HepG2 (cell line): ENCODE measurements around the gene RTEL1. TPM values are rescaled to one million over a fixed set of nuclear protein-coding genes. Genes with fewer than 3 reads are reported as not detected.

Experiments used
- FOSL2 ChIP-seq: sonication (generic); formaldehyde crosslinking; IDR thresholded peaks from 2 replicates; pipeline ENCODE4 v1.4.0; 2020; ENCODE audit warnings: missing genetic modification reagents
- GABPA ChIP-seq, 2 experiments: IDR thresholded peaks; 2 replicates each; pipeline ENCODE4 v1.6.1; 2011 to 2016; ENCODE audit warnings: low read depth in 2 of 2, low read length in 1 of 2, missing biosample characterization in 1 of 2, missing genetic modification characterization in 1 of 2
- JDP2 ChIP-seq: sonication (generic); formaldehyde crosslinking; IDR thresholded peaks from 2 replicates; pipeline ENCODE4 v1.8.1; 2022; ENCODE audit warnings: missing genetic modification reagents, borderline replicate concordance
- NFKBIZ ChIP-seq: IDR thresholded peaks from 2 replicates; pipeline ENCODE4 v1.6.1; 2018; ENCODE audit warnings: missing genetic modification reagents, missing compliant biosample characterization
- ZNF253 ChIP-seq: sonication (generic); formaldehyde crosslinking; IDR thresholded peaks from 2 replicates; pipeline ENCODE4 v1.8.0; 2022; ENCODE audit warnings: mild to moderate bottlenecking, missing genetic modification reagents, borderline replicate concordance
- ZNF558 ChIP-seq: sonication (generic); formaldehyde crosslinking; IDR thresholded peaks from 2 replicates; pipeline ENCODE4 v1.9.0; 2022; ENCODE audit warnings: mild to moderate bottlenecking, missing genetic modification reagents, borderline replicate concordance
- polyA plus RNA-seq, 8 experiments: library from polyadenylated mRNA; depleted of rRNA in 3 of 8; stranded (reverse) in 7 of 8; unstranded in 1 of 8; fragments of >200 nt; fragmentation: Illumina TruSeq in 4 of 8; extraction: Trizol in 4 of 8; gene quantifications; 2 replicates each; pipeline versions ENCODE4 v1.2.1 to v1.2.3, GENCODE V29; 2011 to 2016; ENCODE audit warnings: low read depth in 4 of 8, missing spikeins in 1 of 8, mixed read lengths in 1 of 8; ENCODE audit not compliant: insufficient read depth in 1 of 8
- total RNA-seq, 5 experiments: library from RNA; depleted of rRNA; stranded (reverse); fragments of >200 nt; fragmentation: Illumina TruSeq; extraction: Trizol; gene quantifications; 2 replicates each; pipeline ENCODE4 v1.2.3, GENCODE V29; 2016; ENCODE audit warnings: low read depth in 1 of 5
- TF ChIP-seq, protein P1 (sequence below): sonication (generic); formaldehyde crosslinking; IDR thresholded peaks from 2 replicates; pipeline ENCODE4 v1.5.0; 2020; ENCODE audit warnings: mild to moderate bottlenecking, missing genetic modification reagents
- TF ChIP-seq, protein P2 (sequence below): sonication (generic); formaldehyde crosslinking; IDR thresholded peaks from 2 replicates; pipeline ENCODE4 v1.4.0; 2020; ENCODE audit warnings: mild to moderate bottlenecking, missing genetic modification reagents
- TF ChIP-seq, protein P3 (sequence below): sonication (generic); formaldehyde crosslinking; IDR thresholded peaks from 2 replicates; pipeline ENCODE4 v1.9.0; 2021; ENCODE audit warnings: missing genetic modification reagents, borderline replicate concordance
- TF ChIP-seq, protein P4 (sequence below): sonication (generic); formaldehyde crosslinking; IDR thresholded peaks from 2 replicates; pipeline ENCODE4 v1.5.0; 2020; ENCODE audit warnings: missing genetic modification reagents

Gene RTEL1
- total and polyA plus RNA-seq, 2 of the 13 experiments (the other 11 are each of a cell fraction or from before 2014, with no cell fraction given): 21.8 to 36.4 TPM

DNA sequence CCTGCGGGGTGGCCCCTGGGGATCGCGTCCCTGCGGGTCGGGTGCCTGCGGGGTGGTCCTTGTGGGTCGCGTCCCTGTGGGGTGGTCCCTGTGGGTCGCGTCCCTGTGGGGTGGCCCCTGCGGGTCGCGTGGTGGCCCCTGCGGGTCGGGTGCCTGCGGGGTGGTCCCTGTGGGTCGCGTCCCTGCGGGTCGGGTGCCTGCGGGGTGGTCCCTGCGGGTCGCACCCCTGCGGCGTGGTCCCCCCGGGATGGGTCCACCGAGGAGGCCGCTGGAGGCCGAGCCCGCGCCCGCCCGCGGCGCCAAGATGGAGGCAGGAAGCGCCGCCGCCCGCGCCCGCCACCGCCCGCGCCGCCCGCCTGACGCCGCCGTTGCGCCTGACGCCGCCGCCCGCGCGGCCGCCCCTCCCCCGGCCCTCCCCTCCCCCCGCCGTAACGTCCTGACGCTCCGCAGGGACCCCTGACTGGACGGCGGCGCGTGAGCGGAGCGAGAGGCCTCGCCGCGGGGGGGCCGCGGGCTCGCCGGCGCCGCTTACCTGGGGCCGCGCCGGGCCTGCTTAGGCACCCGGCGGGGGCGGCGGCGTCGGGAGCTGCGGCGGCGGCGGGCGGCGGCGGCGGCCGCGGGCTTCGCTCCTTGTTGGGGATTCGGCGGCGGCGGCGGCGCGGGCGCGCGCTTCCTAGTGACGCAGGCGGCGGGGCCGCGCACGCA, 31.5 kb upstream of the RTEL1 start, which contains the start of gene GMEB2 (continued):
- TF ChIP-seq, protein P1, sequence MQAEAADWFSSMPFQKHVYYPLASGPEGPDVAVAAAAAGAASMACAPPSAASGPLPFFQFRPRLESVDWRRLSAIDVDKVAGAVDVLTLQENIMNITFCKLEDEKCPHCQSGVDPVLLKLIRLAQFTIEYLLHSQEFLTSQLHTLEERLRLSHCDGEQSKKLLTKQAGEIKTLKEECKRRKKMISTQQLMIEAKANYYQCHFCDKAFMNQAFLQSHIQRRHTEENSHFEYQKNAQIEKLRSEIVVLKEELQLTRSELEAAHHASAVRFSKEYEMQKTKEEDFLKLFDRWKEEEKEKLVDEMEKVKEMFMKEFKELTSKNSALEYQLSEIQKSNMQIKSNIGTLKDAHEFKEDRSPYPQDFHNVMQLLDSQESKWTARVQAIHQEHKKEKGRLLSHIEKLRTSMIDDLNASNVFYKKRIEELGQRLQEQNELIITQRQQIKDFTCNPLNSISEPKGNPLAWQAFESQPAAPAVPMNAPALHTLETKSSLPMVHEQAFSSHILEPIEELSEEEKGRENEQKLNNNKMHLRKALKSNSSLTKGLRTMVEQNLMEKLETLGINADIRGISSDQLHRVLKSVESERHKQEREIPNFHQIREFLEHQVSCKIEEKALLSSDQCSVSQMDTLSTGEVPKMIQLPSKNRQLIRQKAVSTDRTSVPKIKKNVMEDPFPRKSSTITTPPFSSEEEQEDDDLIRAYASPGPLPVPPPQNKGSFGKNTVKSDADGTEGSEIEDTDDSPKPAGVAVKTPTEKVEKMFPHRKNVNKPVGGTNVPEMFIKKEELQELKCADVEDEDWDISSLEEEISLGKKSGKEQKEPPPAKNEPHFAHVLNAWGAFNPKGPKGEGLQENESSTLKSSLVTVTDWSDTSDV (CRISPR knock-in tag): peak; percentile 82; the same call in 1 of the 2 replicates
- 0 out of 2 replicates have a peak, but pooled peaks have one; percentile 10 for TF ChIP-seq ZNF558 (CRISPR knock-in tag)
- TF ChIP-seq ZNF253 (CRISPR knock-in tag): peak; percentile 52; the same call in 1 of the 2 replicates
- TF ChIP-seq, protein P2, sequence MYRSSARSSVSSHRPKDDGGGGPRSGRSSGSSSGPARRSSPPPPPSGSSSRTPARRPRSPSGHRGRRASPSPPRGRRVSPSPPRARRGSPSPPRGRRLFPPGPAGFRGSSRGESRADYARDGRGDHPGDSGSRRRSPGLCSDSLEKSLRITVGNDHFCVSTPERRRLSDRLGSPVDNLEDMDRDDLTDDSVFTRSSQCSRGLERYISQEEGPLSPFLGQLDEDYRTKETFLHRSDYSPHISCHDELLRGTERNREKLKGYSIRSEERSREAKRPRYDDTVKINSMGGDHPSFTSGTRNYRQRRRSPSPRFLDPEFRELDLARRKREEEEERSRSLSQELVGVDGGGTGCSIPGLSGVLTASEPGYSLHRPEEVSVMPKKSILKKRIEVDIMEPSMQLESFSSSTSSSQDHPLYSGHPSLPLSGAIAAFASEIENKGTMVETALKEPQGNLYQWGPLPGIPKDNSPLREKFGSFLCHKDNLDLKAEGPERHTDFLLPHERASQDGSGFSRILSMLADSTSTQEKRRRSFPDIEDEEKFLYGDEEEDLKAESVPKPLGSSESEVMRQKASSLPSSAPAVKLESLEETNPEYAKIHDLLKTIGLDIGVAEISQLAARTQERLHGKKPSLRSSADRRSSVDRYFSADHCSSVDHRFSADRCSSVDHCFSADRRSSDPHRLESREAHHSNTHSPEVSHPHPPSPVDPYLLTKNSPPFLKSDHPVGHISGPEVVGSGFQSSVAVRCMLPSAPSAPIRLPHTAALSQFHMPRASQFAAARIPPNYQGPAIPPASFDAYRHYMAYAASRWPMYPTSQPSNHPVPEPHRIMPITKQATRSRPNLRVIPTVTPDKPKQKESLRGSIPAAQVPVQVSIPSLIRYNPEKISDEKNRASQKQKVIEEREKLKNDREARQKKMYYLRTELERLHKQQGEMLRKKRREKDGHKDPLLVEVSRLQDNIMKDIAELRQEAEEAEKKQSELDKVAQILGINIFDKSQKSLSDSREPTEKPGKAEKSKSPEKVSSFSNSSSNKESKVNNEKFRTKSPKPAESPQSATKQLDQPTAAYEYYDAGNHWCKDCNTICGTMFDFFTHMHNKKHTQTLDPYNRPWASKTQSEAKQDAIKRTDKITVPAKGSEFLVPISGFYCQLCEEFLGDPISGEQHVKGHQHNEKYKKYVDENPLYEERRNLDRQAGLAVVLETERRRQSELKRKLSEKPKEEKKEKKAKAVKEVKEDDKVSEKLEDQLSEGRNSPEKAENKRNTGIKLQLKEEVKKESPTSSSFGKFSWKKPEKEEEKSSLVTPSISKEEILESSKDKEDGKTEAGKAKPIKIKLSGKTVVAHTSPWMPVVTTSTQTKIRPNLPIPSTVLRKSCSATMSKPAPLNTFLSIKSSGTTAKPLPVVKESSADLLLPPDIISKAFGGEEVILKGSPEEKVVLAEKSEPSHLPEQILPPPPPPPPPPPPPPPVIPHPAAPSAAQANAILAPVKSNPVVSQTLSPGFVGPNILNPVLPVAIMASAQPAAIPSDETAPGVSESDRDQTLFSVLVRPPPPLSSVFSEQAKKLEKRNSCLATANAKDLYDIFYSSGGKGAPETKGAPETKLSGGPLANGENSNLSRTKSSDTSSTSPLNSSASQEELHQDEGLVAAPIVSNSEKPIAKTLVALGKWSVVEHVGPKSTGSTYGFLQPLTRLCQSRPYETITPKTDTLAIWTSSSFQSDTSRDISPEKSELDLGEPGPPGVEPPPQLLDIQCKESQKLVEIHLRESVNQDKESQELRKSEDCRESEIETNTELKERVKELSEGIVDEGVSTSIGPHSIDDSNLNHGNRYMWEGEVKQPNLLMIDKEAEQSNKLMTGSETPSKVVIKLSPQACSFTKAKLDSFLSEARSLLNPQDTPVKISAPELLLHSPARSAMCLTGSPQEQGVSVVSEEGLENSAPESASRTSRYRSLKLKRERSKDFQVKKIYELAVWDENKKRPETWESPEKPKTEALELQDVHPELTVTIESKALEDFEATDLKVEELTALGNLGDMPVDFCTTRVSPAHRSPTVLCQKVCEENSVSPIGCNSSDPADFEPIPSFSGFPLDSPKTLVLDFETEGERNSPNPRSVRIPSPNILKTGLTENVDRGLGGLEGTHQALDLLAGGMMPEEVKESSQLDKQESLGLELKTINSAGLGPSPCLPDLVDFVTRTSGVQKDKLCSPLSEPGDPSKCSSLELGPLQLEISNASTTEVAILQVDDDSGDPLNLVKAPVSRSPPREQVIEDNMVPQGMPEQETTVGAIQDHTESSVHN (CRISPR knock-in tag): no peak
- no peak for TF ChIP-seq JDP2 (CRISPR knock-in tag)
- TF ChIP-seq NFKBIZ (CRISPR knock-in tag): 0 out of 2 replicates have a peak, but pooled peaks have one; percentile 34
- TF ChIP-seq, protein P3, sequence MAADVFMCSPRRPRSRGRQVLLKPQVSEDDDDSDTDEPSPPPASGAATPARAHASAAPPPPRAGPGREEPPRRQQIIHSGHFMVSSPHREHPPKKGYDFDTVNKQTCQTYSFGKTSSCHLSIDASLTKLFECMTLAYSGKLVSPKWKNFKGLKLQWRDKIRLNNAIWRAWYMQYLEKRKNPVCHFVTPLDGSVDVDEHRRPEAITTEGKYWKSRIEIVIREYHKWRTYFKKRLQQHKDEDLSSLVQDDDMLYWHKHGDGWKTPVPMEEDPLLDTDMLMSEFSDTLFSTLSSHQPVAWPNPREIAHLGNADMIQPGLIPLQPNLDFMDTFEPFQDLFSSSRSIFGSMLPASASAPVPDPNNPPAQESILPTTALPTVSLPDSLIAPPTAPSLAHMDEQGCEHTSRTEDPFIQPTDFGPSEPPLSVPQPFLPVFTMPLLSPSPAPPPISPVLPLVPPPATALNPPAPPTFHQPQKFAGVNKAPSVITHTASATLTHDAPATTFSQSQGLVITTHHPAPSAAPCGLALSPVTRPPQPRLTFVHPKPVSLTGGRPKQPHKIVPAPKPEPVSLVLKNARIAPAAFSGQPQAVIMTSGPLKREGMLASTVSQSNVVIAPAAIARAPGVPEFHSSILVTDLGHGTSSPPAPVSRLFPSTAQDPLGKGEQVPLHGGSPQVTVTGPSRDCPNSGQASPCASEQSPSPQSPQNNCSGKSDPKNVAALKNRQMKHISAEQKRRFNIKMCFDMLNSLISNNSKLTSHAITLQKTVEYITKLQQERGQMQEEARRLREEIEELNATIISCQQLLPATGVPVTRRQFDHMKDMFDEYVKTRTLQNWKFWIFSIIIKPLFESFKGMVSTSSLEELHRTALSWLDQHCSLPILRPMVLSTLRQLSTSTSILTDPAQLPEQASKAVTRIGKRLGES (CRISPR knock-in tag): 0 out of 2 replicates have a peak, but pooled peaks have one; percentile 37
- TF ChIP-seq, protein P4, sequence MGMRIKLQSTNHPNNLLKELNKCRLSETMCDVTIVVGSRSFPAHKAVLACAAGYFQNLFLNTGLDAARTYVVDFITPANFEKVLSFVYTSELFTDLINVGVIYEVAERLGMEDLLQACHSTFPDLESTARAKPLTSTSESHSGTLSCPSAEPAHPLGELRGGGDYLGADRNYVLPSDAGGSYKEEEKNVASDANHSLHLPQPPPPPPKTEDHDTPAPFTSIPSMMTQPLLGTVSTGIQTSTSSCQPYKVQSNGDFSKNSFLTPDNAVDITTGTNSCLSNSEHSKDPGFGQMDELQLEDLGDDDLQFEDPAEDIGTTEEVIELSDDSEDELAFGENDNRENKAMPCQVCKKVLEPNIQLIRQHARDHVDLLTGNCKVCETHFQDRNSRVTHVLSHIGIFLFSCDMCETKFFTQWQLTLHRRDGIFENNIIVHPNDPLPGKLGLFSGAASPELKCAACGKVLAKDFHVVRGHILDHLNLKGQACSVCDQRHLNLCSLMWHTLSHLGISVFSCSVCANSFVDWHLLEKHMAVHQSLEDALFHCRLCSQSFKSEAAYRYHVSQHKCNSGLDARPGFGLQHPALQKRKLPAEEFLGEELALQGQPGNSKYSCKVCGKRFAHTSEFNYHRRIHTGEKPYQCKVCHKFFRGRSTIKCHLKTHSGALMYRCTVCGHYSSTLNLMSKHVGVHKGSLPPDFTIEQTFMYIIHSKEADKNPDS (CRISPR knock-in tag): no peak
- peak; percentile 49 for TF ChIP-seq GABPA (IDR thresholded peaks at IDR 0.05; ENCODE audit: low read depth, low read length)
- no peak for TF ChIP-seq GABPA (CRISPR knock-in tag; IDR thresholded peaks at IDR 0.05; ENCODE audit: low read depth)
- TF ChIP-seq FOSL2 (CRISPR knock-in tag): 0 out of 2 replicates have a peak, but pooled peaks have one; percentile 18
